Ovary (tissue), 9 donors: ENCODE data around the gene ST8SIA6. TPM values are rescaled to one million over a fixed set of nuclear protein-coding genes. Genes with fewer than 3 reads are reported as not detected.

Experiments
- DNase-seq, 5 donors: peaks; one replicate each; pipeline ENCODE4 v3.0.0-alpha.2; 2019 to 2020
- H3K27ac ChIP-seq, 2 donors: fragments of 200-600 bp; one replicate each; pipeline versions ENCODE4 v1.5.1 to v1.8.0; 2019 to 2022
- H3K27me3 ChIP-seq: fragments of 200-600 bp; one replicate; pipeline ENCODE4 v1.8.0; 2022
- H3K36me3 ChIP-seq: fragments of 200-600 bp; sonication (generic); one replicate; pipeline ENCODE4 v1.5.1; 2019
- H3K4me1 ChIP-seq: one replicate; pipeline ENCODE4 v1.8.1; 2013; ENCODE audit warnings: mild to moderate bottlenecking, moderate library complexity; ENCODE audit not compliant: insufficient read depth
- H3K4me3 ChIP-seq: fragments of 200-600 bp; sonication (generic); one replicate; pipeline ENCODE4 v1.5.1; 2017
- H3K9me3 ChIP-seq, 2 donors: fragments of 200-600 bp in 1 of 2; sonication (generic) in 1 of 2; one replicate each; pipeline versions ENCODE4 v1.5.1 to v1.8.1; 2013 to 2019; ENCODE audit warnings: mild to moderate bottlenecking in 1 of 2, moderate library complexity in 1 of 2
- EP300 ChIP-seq: sonication (generic); formaldehyde crosslinking; IDR thresholded peaks from one replicate; pipeline ENCODE4 v1.6.1; 2017; ENCODE audit warnings: antibody characterized with exemption
- POLR2A ChIP-seq: fragments of 450-650 bp; IDR thresholded peaks from one replicate; pipeline ENCODE4 v1.6.1; 2017; ENCODE audit warnings: antibody characterized with exemption, mild to moderate bottlenecking, moderate library complexity
- WGBS, 3 donors: extraction: QIAGEN DNeasy Blood & Tissue Kit in 1 of 3; methylation state at CpG; one replicate each; pipeline versions ENCODE4 v1.1.5 to v1.1.7; 2013 to 2017; 5-methylcytosine and 5-hydroxymethylcytosine counted together
- intact Hi-C, 4 donors: fragments of 100-400 bp; cut with DNase I; formaldehyde crosslinking; loops; one replicate each; pipeline versions ENCODE4 v1.11.0 to v1.15.1; 2022 to 2023
- polyA plus RNA-seq, 2 donors: library from polyadenylated mRNA; stranded (reverse); fragments of 200-250 nt in 1 of 2; fragments of 350-450 nt in 1 of 2; fragmentation: Illumina TruSeq in 1 of 2; extraction: RNeasy Lipid Tissue Mini Kit (QIAGEN cat#74804) in 1 of 2; gene quantifications; one replicate each; pipeline ENCODE4 v1.2.3, GENCODE V29; 2013 to 2014
- total RNA-seq, 7 donors: library from RNA; depleted of rRNA in 2 of 7; stranded (reverse); fragments of >200 nt in 2 of 7; fragmentation: NEBNext Ultra II Directional in 3 of 7; extraction: Animal tissue kit (Norgen Biotek cat#: 25700) in 3 of 7; gene quantifications; one replicate each; pipeline versions ENCODE4 v1.1.0 to v1.2.4, GENCODE V29; 2016 to 2023
- TF ChIP-seq, protein P1 (sequence below), 3 donors: fragments of 450-650 bp in 2 of 3; fragments of 200-600 bp in 1 of 3; IDR thresholded peaks; one replicate each; pipeline versions ENCODE4 v1.5.1 to v1.8.0; 2016 to 2022; ENCODE audit warnings: antibody characterized with exemption in 3 of 3, mild to moderate bottlenecking in 1 of 3
- donor health status: DM: no; HTN: no; CAD: no; lungs with moderate emphysema.
- donor health status: DM: no; HTN: no; CAD: no.
- donor health status: Bipolar disorder and iron deficiency.
- donor health status: DM: yes; HTN: yes; CAD: no.
- donor health status: DM: no; HTN: no; CAD: no.
- donor health status: DM: yes; HTN: yes; CAD: no.

The ST8SIA6 gene
- total and polyA plus RNA-seq, 9 donors = 0.22 to 2.1 (median 0.95) TPM; not detected in 1

GRCh38 chr10:17423632-17424186, 30.7 kb downstream of the ST8SIA6 start:
- DNase-seq = no peak
- no peaks in the 10 kb centered on the region for H3K36me3 ChIP-seq
- no peak overlapping the region for H3K4me3 ChIP-seq
- intact Hi-C loops = loop anchor here in 2 of 4 donors (10.0 kb wide), 2 partner anchors 129 to 589 kb away; no protein-coding TSS in a partner anchor
- peaks cover 1% of the 10 kb centered on the region for H3K4me1 ChIP-seq
- no peak for TF ChIP-seq EP300
- no peaks in the 10 kb centered on the region for H3K27me3 ChIP-seq
- no peak overlapping the region for H3K27ac ChIP-seq
- no peaks in the 10 kb centered on the region for H3K9me3 ChIP-seq
- WGBS, 3 donors = 47 to 62% (median 50%) methylated on average over 2 of the region's 2 CpGs

GRCh38 chr10:17422931-17423330, 31.5 kb downstream of the ST8SIA6 start:
- WGBS, 3 donors = 69 to 82% (median 81%) methylated on average over 5 of the region's 5 CpGs

GRCh38 chr10:17418249-17418648, 36.1 kb downstream of the ST8SIA6 start:
- WGBS, 3 donors = 70 to 87% (median 71%) methylated on average over 2 of the region's 2 CpGs

More at GRCh38 chr10:17422931-17423330, 31.5 kb downstream of the ST8SIA6 start:
- H3K27ac ChIP-seq = no peak overlapping the region
- intact Hi-C loops = loop anchor here in 2 of 4 donors (10.0 kb wide), 2 partner anchors 128 to 588 kb away; no protein-coding TSS in a partner anchor
- no peaks in the 10 kb centered on the region for H3K27me3 ChIP-seq
- no peaks in the 10 kb centered on the region for H3K36me3 ChIP-seq
- no peaks in the 10 kb centered on the region for H3K9me3 ChIP-seq
- TF ChIP-seq, protein P1, sequence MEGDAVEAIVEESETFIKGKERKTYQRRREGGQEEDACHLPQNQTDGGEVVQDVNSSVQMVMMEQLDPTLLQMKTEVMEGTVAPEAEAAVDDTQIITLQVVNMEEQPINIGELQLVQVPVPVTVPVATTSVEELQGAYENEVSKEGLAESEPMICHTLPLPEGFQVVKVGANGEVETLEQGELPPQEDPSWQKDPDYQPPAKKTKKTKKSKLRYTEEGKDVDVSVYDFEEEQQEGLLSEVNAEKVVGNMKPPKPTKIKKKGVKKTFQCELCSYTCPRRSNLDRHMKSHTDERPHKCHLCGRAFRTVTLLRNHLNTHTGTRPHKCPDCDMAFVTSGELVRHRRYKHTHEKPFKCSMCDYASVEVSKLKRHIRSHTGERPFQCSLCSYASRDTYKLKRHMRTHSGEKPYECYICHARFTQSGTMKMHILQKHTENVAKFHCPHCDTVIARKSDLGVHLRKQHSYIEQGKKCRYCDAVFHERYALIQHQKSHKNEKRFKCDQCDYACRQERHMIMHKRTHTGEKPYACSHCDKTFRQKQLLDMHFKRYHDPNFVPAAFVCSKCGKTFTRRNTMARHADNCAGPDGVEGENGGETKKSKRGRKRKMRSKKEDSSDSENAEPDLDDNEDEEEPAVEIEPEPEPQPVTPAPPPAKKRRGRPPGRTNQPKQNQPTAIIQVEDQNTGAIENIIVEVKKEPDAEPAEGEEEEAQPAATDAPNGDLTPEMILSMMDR (IDR thresholded peaks at IDR 0.05) = no peak
- no peak for TF ChIP-seq EP300
- no peak for TF ChIP-seq POLR2A
- no peak overlapping the region for H3K4me3 ChIP-seq
- no peak for DNase-seq
- no peaks in the 10 kb centered on the region for H3K4me1 ChIP-seq

GRCh38 chr10:17416442-17417211, 37.8 kb downstream of the ST8SIA6 start:
- H3K27ac ChIP-seq = no peak overlapping the region
- no peaks in the 10 kb centered on the region for H3K36me3 ChIP-seq
- no peak overlapping the region for H3K4me3 ChIP-seq
- no peaks in the 10 kb centered on the region for H3K9me3 ChIP-seq
- TF ChIP-seq POLR2A (no peak), EP300 (no peak)
- TF ChIP-seq, protein P1 (IDR thresholded peaks at IDR 0.05) = no peak
- intact Hi-C loops = loop anchor here in 1 of 4 donors (10.0 kb wide), 1 partner anchor 132 kb away; no protein-coding TSS in a partner anchor
- no peaks in the 10 kb centered on the region for H3K4me1 ChIP-seq
- no peaks in the 10 kb centered on the region for H3K27me3 ChIP-seq
- 61 to 66% (median 65%) methylated on average over 8 of the region's 8 CpGs for WGBS, 3 donors
- no peak for DNase-seq

More at GRCh38 chr10:17418249-17418648, 36.1 kb downstream of the ST8SIA6 start:
- no peaks in the 10 kb centered on the region for H3K9me3 ChIP-seq
- no peaks in the 10 kb centered on the region for H3K27me3 ChIP-seq
- TF ChIP-seq, protein P1 (IDR thresholded peaks at IDR 0.05) = no peak
- no peaks in the 10 kb centered on the region for H3K36me3 ChIP-seq
- intact Hi-C loops = loop anchor here in 1 of 4 donors (10.0 kb wide), 1 partner anchor 133 kb away; no protein-coding TSS in a partner anchor
- no peak for DNase-seq
- H3K4me1 ChIP-seq = no peaks in the 10 kb centered on the region
- no peak overlapping the region for H3K4me3 ChIP-seq
- H3K27ac ChIP-seq = no peak overlapping the region
